ENCODE measurements around the gene USO1.

Gene USO1

GRCh38 chr4:75823812-75824211, 99.4 kb downstream of the USO1 start:
- no peak for DNase-seq (ENCODE audit: insufficient read length, low spot score)
- TF ChIP-seq CTCF (IDR thresholded peaks at IDR 0.05; ENCODE audit: insufficient read depth, missing control alignments): no peak
- no peak for FAIRE-seq

GRCh38 chr4:75830906-75831305, 106.5 kb downstream of the USO1 start:
- no peak for TF ChIP-seq CTCF (IDR thresholded peaks at IDR 0.05; ENCODE audit: insufficient read depth, missing control alignments)
- no peak for DNase-seq (ENCODE audit: insufficient read length, low spot score)
- no peak for FAIRE-seq

- TF ChIP-seq CTCF (IDR thresholded peaks at IDR 0.05; ENCODE audit: insufficient read depth, missing control alignments): no peak
- DNase-seq (ENCODE audit: insufficient read length, low spot score) (no peak), FAIRE-seq (no peak)
Measured at GRCh38 chr4:75831856-75832405, 107.6 kb downstream of the USO1 start.

GRCh38 chr4:75834095-75834771, 109.9 kb downstream of the USO1 start:
- FAIRE-seq (no peak), DNase-seq (ENCODE audit: insufficient read length, low spot score) (no peak)
- TF ChIP-seq CTCF (IDR thresholded peaks at IDR 0.05; ENCODE audit: insufficient read depth, missing control alignments): no peak

- no peak for TF ChIP-seq CTCF (IDR thresholded peaks at IDR 0.05; ENCODE audit: insufficient read depth, missing control alignments)
- no peak for DNase-seq (ENCODE audit: insufficient read length, low spot score)
- FAIRE-seq: no peak
Measured at GRCh38 chr4:75834772-75835154, 110.4 kb downstream of the USO1 start.

GRCh38 chr4:75841641-75842520, 117.5 kb downstream of the USO1 start:
- no peak for TF ChIP-seq CTCF (IDR thresholded peaks at IDR 0.05; ENCODE audit: insufficient read depth, missing control alignments)
- FAIRE-seq (no peak), DNase-seq (ENCODE audit: insufficient read length, low spot score) (no peak)

Data from D721Med (cell line).